Urinary bladder (tissue), 4 donors: Measurements from ENCODE around the gene IGSF21. TPM values are rescaled to one million over a fixed set of nuclear protein-coding genes. Genes with fewer than 3 reads are reported as not detected.
"Not testable (repeated sequence)": the region's sequence is repeated elsewhere in the genome, so short reads cannot be mapped to it uniquely, and the experiment has no call there.

ENCODE experiments used
- DNase-seq: peaks from one replicate; pipeline ENCODE4 v3.0.0-alpha.2; 2015; ENCODE audit errors: extremely low spot score
- H3K27ac ChIP-seq: one replicate; pipeline ENCODE4 v1.5.1; 2013; ENCODE audit warnings: low read depth, mild to moderate bottlenecking, moderate library complexity
- H3K36me3 ChIP-seq: one replicate; pipeline ENCODE4 v1.6.1; 2013; ENCODE audit warnings: mild to moderate bottlenecking, moderate library complexity; ENCODE audit not compliant: insufficient read depth
- H3K4me1 ChIP-seq: one replicate; pipeline ENCODE4 v1.6.1; 2013; ENCODE audit warnings: mild to moderate bottlenecking, moderate library complexity; ENCODE audit not compliant: insufficient read depth
- H3K4me3 ChIP-seq: one replicate; pipeline ENCODE4 v1.5.1; 2013; ENCODE audit warnings: low read depth, low read length
- WGBS: extraction: QIAGEN DNeasy Blood & Tissue Kit; methylation state at CpG from one replicate; pipeline ENCODE4 v1.1.7; 2013; 5-methylcytosine and 5-hydroxymethylcytosine counted together
- polyA plus RNA-seq: library from polyadenylated mRNA; stranded (reverse); fragments of 200-250 nt; gene quantifications from one replicate; pipeline ENCODE4 v1.2.3, GENCODE V29; 2013
- total RNA-seq: library from RNA; depleted of rRNA; stranded (reverse); fragments of >200 nt; gene quantifications from one replicate; pipeline ENCODE4 v1.2.3, GENCODE V29; 2014
- donor health status: healthy with polysubstance abuse.
- donor health status: healthy.

IGSF21 gene
- total and polyA plus RNA-seq, 2 donors = 1.1 to 8.2 TPM

DNA sequence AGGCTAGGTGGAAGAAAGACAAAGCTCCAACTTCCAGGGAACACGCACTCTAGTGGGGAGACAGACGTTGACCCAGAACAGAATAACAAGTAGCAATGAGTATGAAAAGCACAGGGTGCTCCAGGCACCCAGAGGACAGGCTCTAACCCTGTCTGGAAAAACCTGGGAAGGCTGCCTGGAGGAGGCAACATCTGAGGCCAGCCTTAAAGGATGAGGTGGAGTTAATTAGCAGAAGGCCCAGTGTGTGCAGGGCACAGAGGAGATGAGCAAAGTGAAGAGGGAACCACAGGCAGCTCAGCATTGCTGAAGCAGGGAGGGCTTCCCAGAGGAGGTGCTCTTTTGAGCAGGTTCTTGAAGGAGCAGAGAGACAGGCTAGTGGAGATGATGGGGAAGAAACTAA lies 246.4 kb downstream of the IGSF21 start:
- H3K4me1 ChIP-seq = no peaks in the 10 kb centered on the region
- no peak for DNase-seq
- no peaks in the 10 kb centered on the region for H3K36me3 ChIP-seq
- WGBS = 82% methylated on average over 2 of the region's 2 CpGs
- no peak overlapping the region for H3K27ac ChIP-seq
- no peak overlapping the region for H3K4me3 ChIP-seq

DNA sequence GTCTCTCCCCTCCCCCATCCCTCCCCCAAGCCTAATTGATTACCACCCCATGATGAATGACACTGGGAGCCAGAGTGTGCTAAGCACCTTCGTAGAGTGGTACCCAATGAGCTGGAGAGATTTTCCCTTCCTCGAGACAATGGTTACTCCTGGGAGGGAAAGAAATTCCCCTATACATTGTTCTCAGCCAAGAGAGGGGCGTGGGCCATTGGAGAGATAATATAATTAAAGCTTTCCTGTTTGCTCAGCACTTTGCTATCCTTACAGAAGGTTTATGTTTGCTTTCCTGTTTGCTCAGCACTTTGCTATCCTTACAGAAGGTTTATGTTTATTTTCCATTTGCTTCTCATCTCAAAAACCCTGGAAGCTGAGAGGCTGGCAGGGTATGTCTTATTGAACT lies 247.0 kb downstream of the IGSF21 start:
- WGBS = 42% methylated on average over 3 of the region's 3 CpGs
- H3K4me3 ChIP-seq = no peak overlapping the region

DNA sequence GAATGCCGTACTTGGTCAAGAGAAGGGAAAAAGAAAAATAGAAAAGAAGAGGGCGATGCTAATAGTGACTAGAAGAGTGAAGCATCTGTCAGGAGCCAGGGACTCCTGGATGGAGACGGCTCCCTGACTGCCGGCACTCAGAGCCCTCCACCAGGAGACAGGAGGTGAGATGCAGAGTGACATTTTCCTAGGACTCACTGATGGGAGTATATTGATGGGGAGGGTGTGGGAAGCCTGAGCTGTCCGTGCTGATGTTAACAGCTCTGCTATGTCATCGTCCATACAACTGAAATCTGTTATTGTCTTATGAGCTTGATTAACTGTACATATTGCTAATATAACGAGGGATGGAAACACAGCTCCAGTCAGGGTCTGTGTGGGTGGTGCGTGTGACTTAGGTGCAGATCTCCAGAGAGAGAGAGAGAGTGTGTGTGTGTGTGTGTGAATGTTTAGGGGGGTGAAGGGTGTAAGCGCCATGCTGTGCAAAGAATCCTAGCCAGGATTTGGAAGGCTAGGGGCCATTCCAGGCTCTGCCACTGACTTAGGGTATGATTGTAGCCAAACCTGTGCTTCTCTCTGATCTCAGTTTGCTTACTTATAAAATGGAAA lies 250.1 kb downstream of the IGSF21 start:
- WGBS = 60% methylated on average over 9 of the region's 9 CpGs
- DNase-seq = no peak
- Histone ChIP-seq H3K27ac (no peak overlapping the region), H3K36me3 (no peaks in the 10 kb centered on the region), H3K4me1 (no peaks in the 10 kb centered on the region), H3K4me3 (no peak overlapping the region)

More for the DNA sequence above, 247.0 kb downstream of the IGSF21 start:
- Histone ChIP-seq H3K27ac (no peak overlapping the region), H3K4me1 (no peaks in the 10 kb centered on the region), H3K36me3 (no peaks in the 10 kb centered on the region)
- DNase-seq = no peak

DNA sequence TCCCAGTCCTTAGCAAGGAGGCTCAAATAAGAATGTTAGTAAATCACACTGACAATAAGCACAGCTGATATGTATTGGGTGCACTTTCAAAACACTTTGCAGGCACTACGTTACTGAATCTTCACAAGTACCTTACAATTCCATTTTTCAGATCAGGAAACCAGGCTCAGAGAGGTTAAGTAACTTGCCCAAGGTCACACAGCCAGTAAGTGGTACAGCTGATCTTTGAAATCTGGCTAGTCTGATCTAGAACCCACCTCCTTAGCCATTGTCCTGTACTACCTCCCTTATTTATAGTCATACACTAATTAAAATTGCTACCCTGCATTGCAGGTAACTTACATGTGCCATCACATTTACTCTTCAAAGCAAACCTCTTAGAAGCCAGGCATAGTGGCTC lies 251.0 kb downstream of the IGSF21 start:
- 30% methylated on average over 1 of the region's 1 CpG for whole genome bisulfite sequencing
- no peak overlapping the region for H3K27ac ChIP-seq
- H3K4me1 ChIP-seq = no peaks in the 10 kb centered on the region
- no peak overlapping the region for H3K4me3 ChIP-seq
- no peaks in the 10 kb centered on the region for H3K36me3 ChIP-seq
- DNase-seq = no peak

DNA sequence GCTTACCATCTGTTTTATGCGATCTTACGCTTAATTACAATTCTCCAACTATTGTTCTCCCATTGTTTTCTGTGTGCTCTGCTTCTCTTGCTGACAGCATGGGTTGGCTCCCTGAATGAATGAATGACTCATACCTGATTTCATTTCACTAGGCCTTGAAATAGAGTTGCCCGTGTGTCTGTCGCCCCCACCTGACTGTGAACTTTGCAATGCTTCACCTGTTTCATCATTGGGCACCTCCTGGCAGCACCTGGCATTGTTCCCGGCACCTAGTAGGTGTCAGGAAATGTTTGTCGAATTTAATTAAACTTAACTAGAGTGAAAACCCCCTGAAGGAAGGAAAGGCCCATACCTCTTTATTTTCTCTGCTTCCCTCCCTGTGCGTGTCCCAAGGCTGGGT lies 252.7 kb downstream of the IGSF21 start:
- Histone ChIP-seq H3K4me3 (no peak overlapping the region), H3K27ac (no peak overlapping the region), H3K36me3 (no peaks in the 10 kb centered on the region), H3K4me1 (no peaks in the 10 kb centered on the region)
- WGBS = 85% methylated on average over 7 of the region's 7 CpGs
- no peak for DNase-seq

DNA sequence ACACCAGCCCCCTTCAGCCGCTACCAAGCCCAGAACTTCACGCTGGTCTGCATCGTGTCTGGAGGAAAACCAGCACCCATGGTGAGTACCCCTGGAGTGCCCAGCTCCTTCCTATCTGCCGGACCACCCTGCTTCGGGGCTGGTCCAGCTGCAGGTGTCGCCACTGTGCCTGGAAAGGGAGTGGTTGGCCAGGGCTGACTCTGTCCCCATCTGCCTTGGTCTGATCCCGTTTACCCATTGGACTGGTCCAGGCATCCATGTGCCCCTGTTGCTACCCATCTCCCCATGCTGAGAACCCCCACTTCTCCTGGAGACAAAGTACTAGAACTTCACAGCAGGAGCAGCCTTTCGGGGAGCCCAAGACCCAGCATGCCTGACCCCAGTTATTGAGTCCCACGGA lies 254.6 kb downstream of the IGSF21 start:
- DNase-seq = no peak
- H3K27ac ChIP-seq = no peak overlapping the region
- H3K4me1 ChIP-seq = no peaks in the 10 kb centered on the region
- WGBS = 76% methylated on average over 9 of the region's 9 CpGs
- no peak overlapping the region for H3K4me3 ChIP-seq
- no peaks in the 10 kb centered on the region for H3K36me3 ChIP-seq

DNA sequence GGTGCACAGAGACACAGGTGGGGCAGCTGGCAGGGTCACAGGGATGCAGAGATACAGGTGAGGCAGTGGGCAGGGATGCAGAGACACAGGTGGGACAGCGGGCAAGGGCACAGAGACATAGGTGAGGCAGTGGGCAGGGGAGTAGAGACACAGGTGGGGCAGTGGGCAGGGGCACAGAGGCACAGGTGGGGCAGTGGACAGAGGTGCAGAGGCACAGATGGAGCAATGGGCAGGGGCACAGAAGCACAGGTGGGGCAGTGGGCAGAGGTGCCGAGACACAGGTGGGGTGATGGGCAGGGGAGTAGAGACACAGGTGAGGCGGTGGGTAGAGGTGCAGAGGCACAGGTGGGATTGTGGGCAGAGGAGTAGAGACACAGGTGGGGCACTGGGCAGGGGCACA lies 255.8 kb downstream of the IGSF21 start:
- Histone ChIP-seq H3K36me3 (no peaks in the 10 kb centered on the region), H3K4me3 (no peak overlapping the region), H3K4me1 (no peaks in the 10 kb centered on the region), H3K27ac (no peak overlapping the region)
- 89% methylated on average over 3 of the region's 3 CpGs for WGBS
- no peak for DNase-seq

DNA sequence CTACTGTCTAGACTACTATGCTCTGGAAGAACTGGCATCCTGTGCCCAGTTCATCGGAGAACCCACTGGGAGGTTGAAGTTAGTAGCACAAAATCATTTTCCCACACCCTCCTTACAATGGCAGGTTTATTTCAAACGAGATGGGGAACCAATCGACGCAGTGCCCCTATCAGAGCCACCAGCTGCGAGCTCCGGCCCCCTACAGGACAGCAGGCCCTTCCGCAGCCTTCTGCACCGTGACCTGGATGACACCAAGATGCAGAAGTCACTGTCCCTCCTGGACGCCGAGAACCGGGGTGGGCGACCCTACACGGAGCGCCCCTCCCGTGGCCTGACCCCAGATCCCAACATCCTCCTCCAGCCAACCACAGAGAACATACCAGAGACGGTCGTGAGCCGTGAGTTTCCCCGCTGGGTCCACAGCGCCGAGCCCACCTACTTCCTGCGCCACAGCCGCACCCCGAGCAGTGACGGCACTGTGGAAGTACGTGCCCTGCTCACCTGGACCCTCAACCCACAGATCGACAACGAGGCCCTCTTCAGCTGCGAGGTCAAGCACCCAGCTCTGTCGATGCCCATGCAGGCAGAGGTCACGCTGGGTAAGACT lies 257.6 kb downstream of the IGSF21 start:
- no peaks in the 10 kb centered on the region for H3K36me3 ChIP-seq
- H3K4me3 ChIP-seq = no peak overlapping the region
- 87% methylated on average over 31 of the region's 31 CpGs for WGBS
- DNase-seq = no peak
- H3K27ac ChIP-seq = no peak overlapping the region
- no peaks in the 10 kb centered on the region for H3K4me1 ChIP-seq

DNA sequence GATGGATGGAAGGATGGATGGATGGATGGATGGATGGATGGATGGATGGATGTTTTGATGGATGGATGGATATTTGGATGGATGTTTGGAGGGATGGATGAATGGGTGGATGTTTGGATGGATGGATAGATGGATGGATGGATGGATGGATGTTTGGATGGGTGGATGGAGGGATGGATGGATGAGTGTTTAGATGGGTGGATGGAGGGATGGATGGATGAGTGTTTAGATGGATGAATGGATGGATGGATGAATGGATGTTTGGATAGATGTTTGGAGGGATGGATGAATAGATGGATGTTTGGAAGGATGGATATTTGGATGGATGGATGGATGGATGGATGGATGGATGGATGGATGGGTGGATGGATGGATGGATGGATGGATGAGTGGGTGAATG lies 264.9 kb downstream of the IGSF21 start:
- not testable (repeated sequence) for H3K4me1 ChIP-seq, DNase-seq, H3K27ac ChIP-seq, H3K4me3 ChIP-seq, H3K36me3 ChIP-seq

DNA sequence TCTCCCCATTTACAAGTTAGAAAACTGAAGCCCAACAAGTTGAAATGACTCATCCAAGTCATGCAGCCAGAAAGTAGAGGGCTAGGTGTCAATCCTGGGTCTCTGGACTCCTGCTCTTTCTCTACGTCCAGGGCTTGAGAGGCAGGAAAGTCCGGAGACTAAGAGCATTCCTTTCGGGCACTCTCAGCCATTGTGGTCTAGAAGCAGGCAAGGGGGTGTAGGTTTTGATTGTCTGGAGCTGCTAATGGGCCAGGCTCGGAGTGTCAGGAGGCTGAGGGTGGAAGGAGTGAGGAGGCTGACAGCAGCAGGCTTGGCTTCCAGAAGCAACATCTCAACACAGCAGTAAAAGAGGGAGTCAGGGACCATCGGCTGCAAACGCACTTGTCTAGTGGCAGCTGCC lies 265.6 kb downstream of the IGSF21 start:
- Histone ChIP-seq H3K36me3 (no peaks in the 10 kb centered on the region), H3K4me1 (no peaks in the 10 kb centered on the region), H3K4me3 (no peak overlapping the region), H3K27ac (no peak overlapping the region)
- WGBS = 79% methylated on average over 6 of the region's 6 CpGs
- DNase-seq = no peak

DNA sequence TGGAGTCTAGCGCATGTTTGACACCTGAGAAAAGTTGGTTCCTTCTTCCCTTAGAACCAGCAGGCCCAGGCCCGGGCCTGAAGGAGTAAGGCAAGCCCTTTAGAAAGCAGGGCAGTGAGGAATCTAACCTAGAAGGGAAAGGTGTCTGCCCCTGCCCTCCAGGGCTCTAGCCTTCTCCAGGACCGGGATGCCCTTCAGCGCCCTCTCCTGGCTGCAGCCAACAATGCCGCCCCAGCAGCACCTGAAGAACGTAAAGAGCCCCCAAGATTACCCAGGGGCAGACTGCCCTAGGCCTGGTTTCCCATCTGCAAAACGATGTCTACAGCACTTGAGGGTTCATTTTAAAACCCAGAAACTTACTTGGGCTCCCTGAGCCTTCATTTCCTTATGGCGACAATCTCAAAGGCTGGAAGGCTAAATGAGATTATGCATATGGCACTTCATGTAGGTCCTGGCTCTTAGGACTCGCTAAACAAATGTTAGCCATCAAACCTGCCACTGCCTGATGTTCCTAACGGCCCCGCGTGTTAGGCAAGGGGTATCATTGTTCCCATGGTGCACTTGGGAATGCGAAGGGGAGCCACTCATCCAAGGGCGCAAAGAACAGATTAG lies 266.4 kb downstream of the IGSF21 start:
- WGBS = 55% methylated on average over 14 of the region's 14 CpGs
- no peak overlapping the region for H3K4me3 ChIP-seq

DNA sequence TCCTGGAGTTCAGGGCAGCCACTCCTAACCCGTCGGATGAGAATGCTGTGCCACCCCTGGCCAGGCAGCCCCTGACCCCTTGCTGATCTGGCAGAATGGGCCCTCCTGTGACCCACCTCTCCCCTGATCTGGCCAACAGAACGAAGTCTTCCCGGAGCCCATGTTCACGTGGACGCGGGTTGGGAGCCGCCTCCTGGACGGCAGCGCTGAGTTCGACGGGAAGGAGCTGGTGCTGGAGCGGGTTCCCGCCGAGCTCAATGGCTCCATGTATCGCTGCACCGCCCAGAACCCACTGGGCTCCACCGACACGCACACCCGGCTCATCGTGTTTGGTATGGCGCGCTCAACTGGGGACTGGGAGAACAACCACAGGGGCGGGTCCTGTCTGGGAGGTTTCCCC lies 269.1 kb downstream of the IGSF21 start:
- Histone ChIP-seq H3K4me1 (no peaks in the 10 kb centered on the region), H3K4me3 (no peak overlapping the region), H3K27ac (no peak overlapping the region), H3K36me3 (no peaks in the 10 kb centered on the region)
- DNase-seq = no peak
- WGBS = 91% methylated on average over 24 of the region's 24 CpGs

More for the DNA sequence above, 266.4 kb downstream of the IGSF21 start:
- H3K4me1 ChIP-seq = no peaks in the 10 kb centered on the region
- H3K36me3 ChIP-seq = no peaks in the 10 kb centered on the region
- H3K27ac ChIP-seq = no peak overlapping the region
- no peak for DNase-seq

DNA sequence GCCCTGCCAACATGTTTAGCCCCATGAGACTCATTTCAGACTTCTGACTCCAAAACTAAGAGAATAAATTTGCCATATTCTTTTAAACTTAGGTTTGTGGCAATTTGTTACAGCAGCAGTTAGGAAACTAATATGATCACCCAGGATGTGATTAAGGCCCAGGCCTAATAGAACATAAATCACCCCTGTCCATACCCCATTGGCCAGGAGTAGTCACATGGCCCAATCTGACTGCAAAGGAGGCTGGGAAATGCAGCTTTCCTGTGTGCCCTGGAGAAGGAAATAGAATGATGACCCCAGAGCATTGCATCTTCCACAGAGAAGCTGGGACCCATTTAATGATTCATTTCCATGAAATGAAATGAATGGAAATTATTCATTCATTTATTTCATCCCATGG lies 272.7 kb downstream of the IGSF21 start:
- H3K4me1 ChIP-seq = no peaks in the 10 kb centered on the region
- no peak for DNase-seq
- no peak overlapping the region for H3K4me3 ChIP-seq
- no peaks in the 10 kb centered on the region for H3K36me3 ChIP-seq
- no peak overlapping the region for H3K27ac ChIP-seq

DNA sequence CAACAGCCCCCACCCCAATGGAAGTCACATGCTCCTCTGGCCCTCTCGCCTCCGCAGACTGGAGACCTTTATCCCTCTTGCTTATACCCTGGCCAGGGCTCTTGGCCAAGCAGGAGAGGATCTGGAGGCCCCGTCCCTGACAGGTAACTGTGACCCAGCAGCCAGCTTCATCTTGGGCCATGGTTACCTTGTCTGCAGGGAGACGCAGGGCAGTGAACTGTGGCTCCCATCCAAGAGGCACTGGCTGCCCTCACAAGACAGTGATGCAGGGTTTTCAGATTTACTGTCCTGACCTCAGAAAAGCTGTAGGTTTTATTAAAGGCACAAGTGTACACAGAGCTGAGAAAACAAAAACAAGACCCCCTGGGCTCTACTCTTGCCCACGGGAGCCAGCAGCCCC lies 276.5 kb downstream of the IGSF21 start:
- 46% methylated on average over 5 of the region's 5 CpGs for WGBS
- Histone ChIP-seq H3K4me3 (no peak overlapping the region), H3K27ac (no peak overlapping the region), H3K36me3 (no peaks in the 10 kb centered on the region), H3K4me1 (no peaks in the 10 kb centered on the region)
- no peak for DNase-seq
